H9 (cell line): ENCODE results near the gene TMEM208. TPM values are rescaled to one million over a fixed set of nuclear protein-coding genes. Genes with fewer than 3 reads are reported as not detected.

ENCODE experiments used
- DNase-seq: peaks from one replicate; pipeline ENCODE4 v3.0.0-alpha.2; 2017
- H2AFZ ChIP-seq: one replicate; pipeline ENCODE4 v1.6.1; 2013; ENCODE audit warnings: mild to moderate bottlenecking, low read length, control low read depth, moderate library complexity
- H2AK5ac ChIP-seq: 2 replicates; pipeline ENCODE4 v1.6.1; 2013; ENCODE audit warnings: low read length, control low read depth, mixed read lengths; ENCODE audit not compliant: insufficient read length
- H2BK120ac ChIP-seq: one replicate; pipeline ENCODE4 v1.6.1; 2013; ENCODE audit warnings: low read depth, mild to moderate bottlenecking, low read length, control low read depth, inconsistent platforms; ENCODE audit not compliant: poor library complexity, severe bottlenecking
- H2BK12ac ChIP-seq: 2 replicates; pipeline ENCODE4 v1.6.1; 2013; ENCODE audit warnings: low read length, control low read depth, mixed read lengths, low read depth; ENCODE audit not compliant: insufficient read length
- H2BK15ac ChIP-seq: 2 replicates; pipeline ENCODE4 v1.6.1; 2013; ENCODE audit warnings: low read depth, low read length, control low read depth
- H2BK20ac ChIP-seq: one replicate; pipeline ENCODE4 v1.6.1; 2013; ENCODE audit warnings: low read depth, mild to moderate bottlenecking, low read length, control low read depth, inconsistent platforms; ENCODE audit not compliant: poor library complexity, severe bottlenecking
- H2BK5ac ChIP-seq: 2 replicates; pipeline ENCODE4 v1.6.1; 2013; ENCODE audit warnings: low read length, control low read depth, mixed read lengths; ENCODE audit not compliant: insufficient read length
- H3K14ac ChIP-seq: 2 replicates; pipeline ENCODE4 v1.6.1; 2013; ENCODE audit warnings: low read length, control low read depth; ENCODE audit not compliant: insufficient read depth
- H3K18ac ChIP-seq: 2 replicates; pipeline ENCODE4 v1.6.1; 2013; ENCODE audit warnings: low read depth, mild to moderate bottlenecking, mixed read lengths, low read length, control low read depth; ENCODE audit not compliant: insufficient read length
- H3K23ac ChIP-seq: 2 replicates; pipeline ENCODE4 v1.6.1; 2013; ENCODE audit warnings: low read length, control low read depth, mixed read lengths, low read depth; ENCODE audit not compliant: insufficient read length
- H3K23me2 ChIP-seq: 2 replicates; pipeline ENCODE4 v1.6.1; 2013; ENCODE audit warnings: low read depth, mild to moderate bottlenecking, mixed read lengths, low read length, control low read depth; ENCODE audit not compliant: insufficient read length, poor library complexity, severe bottlenecking
- H3K27ac ChIP-seq: 2 replicates; pipeline ENCODE4 v1.5.1; 2013; ENCODE audit warnings: low read length, control low read depth, mixed read lengths, low read depth; ENCODE audit not compliant: insufficient read length
- H3K27me3 ChIP-seq: 2 replicates; pipeline ENCODE4 v1.6.1; 2013; ENCODE audit warnings: low read length, control low read depth, inconsistent platforms; ENCODE audit not compliant: insufficient read depth
- H3K4ac ChIP-seq: 2 replicates; pipeline ENCODE4 v1.6.1; 2013; ENCODE audit warnings: low read depth, mild to moderate bottlenecking, control low read depth, inconsistent platforms, low read length, moderate library complexity
- H3K4me1 ChIP-seq: 2 replicates; pipeline ENCODE4 v1.6.1; 2013; ENCODE audit warnings: low read length, control low read depth, inconsistent platforms; ENCODE audit not compliant: insufficient read depth
- H3K4me2 ChIP-seq: 2 replicates; pipeline ENCODE4 v1.6.1; 2013; ENCODE audit warnings: low read length, control low read depth, mixed read lengths; ENCODE audit not compliant: insufficient read length, insufficient read depth
- H3K56ac ChIP-seq: 2 replicates; pipeline ENCODE4 v1.6.1; 2013; ENCODE audit warnings: low read depth, mild to moderate bottlenecking, mixed read lengths, low read length, control low read depth; ENCODE audit not compliant: insufficient read length
- H3K79me1 ChIP-seq: 2 replicates; pipeline ENCODE4 v1.6.1; 2013; ENCODE audit warnings: low read depth, mild to moderate bottlenecking, moderate library complexity, low read length, control low read depth, inconsistent platforms; ENCODE audit not compliant: insufficient read depth, poor library complexity, severe bottlenecking
- H3K79me2 ChIP-seq: 2 replicates; pipeline ENCODE4 v1.6.1; 2013; ENCODE audit warnings: low read length, control low read depth, inconsistent platforms; ENCODE audit not compliant: insufficient read depth
- H3K9ac ChIP-seq: 2 replicates; pipeline ENCODE4 v1.6.1; 2013; ENCODE audit warnings: low read length, control low read depth, mixed read lengths; ENCODE audit not compliant: insufficient read length; ENCODE audit errors: extremely low read depth
- H3K9me3 ChIP-seq: one replicate; pipeline ENCODE4 v1.6.1; 2013; ENCODE audit warnings: low read depth, low read length, inconsistent platforms; ENCODE audit not compliant: control insufficient read depth
- H3T11ph ChIP-seq: one replicate; pipeline ENCODE4 v1.6.1; 2013; ENCODE audit warnings: mild to moderate bottlenecking, low read length, control low read depth, inconsistent platforms
- H4K20me1 ChIP-seq: one replicate; pipeline ENCODE4 v1.6.1; 2013; ENCODE audit not compliant: control insufficient read depth, insufficient read length, insufficient read depth
- H4K5ac ChIP-seq: 2 replicates; pipeline ENCODE4 v1.6.1; 2013; ENCODE audit warnings: low read depth, mild to moderate bottlenecking, mixed read lengths, low read length, control low read depth; ENCODE audit not compliant: insufficient read length
- H4K8ac ChIP-seq: replicated peaks from 2 replicates; pipeline ENCODE4 v1.6.1; 2013; ENCODE audit warnings: low read length, control low read depth, mixed read lengths, low read depth; ENCODE audit not compliant: insufficient read length
- H4K91ac ChIP-seq: 2 replicates; pipeline ENCODE4 v1.6.1; 2013; ENCODE audit warnings: low read depth, mild to moderate bottlenecking, moderate library complexity, mixed read lengths, low read length, control low read depth; ENCODE audit not compliant: insufficient read length
- H3K27ac Mint-ChIP-seq, 3 experiments: 2 replicates in 2 of 3; 3 replicates in 1 of 3; pipeline ENCODE4 v1.8.0; 2020 to 2021; ENCODE audit warnings: mixed read lengths in 3 of 3, mild to moderate bottlenecking in 1 of 3, moderate library complexity in 1 of 3
- H3K27me3 Mint-ChIP-seq: 2 replicates; pipeline ENCODE4 v1.8.0; 2021; ENCODE audit warnings: low read depth, mild to moderate bottlenecking, moderate library complexity, mixed read lengths
- H3K36me3 Mint-ChIP-seq, 3 experiments: 2 replicates in 2 of 3; 3 replicates in 1 of 3; pipeline ENCODE4 v1.8.0; 2020 to 2021; ENCODE audit warnings: low read depth in 3 of 3, mixed read lengths in 3 of 3; ENCODE audit not compliant: insufficient read depth in 1 of 3
- H3K4me1 Mint-ChIP-seq, 2 experiments: 2 replicates each; pipeline ENCODE4 v1.8.0; 2020; ENCODE audit warnings: mixed read lengths in 2 of 2
- H3K4me3 Mint-ChIP-seq, 2 experiments: 2 replicates in 1 of 2; 3 replicates in 1 of 2; pipeline ENCODE4 v1.8.0; 2020 to 2021; ENCODE audit warnings: mild to moderate bottlenecking in 2 of 2, mixed read lengths in 2 of 2, moderate library complexity in 1 of 2
- H3K9me3 Mint-ChIP-seq, 2 experiments: 2 replicates in 1 of 2; 3 replicates in 1 of 2; pipeline ENCODE4 v1.8.0; 2020; ENCODE audit warnings: mild to moderate bottlenecking in 2 of 2, mixed read lengths in 2 of 2, moderate library complexity in 1 of 2
- WGBS: extraction: QIAGEN DNeasy Blood & Tissue Kit; methylation state at CpG from one replicate; pipeline ENCODE4 v1.1.7; 2013; ENCODE audit warnings: missing lambda C conversion rate, low lambda C conversion rate, mixed read lengths; ENCODE audit not compliant: insufficient read length; ENCODE audit errors: extremely low coverage; 5-methylcytosine and 5-hydroxymethylcytosine counted together
- total RNA-seq: library from RNA; stranded (reverse); gene quantifications from 2 replicates; pipeline ENCODE4 v1.2.1, GENCODE V29; 2021
- TF ChIP-seq, protein P1 (sequence below): fragments of 200-600 bp; sonication (generic); conservative IDR thresholded peaks from 3 replicates; pipeline ENCODE4 v1.8.0; 2021; ENCODE audit warnings: antibody characterized with exemption, mild to moderate bottlenecking

Gene TMEM208
- total RNA-seq, 1 experiment from 2014 or later: 42.6 TPM

DNA sequence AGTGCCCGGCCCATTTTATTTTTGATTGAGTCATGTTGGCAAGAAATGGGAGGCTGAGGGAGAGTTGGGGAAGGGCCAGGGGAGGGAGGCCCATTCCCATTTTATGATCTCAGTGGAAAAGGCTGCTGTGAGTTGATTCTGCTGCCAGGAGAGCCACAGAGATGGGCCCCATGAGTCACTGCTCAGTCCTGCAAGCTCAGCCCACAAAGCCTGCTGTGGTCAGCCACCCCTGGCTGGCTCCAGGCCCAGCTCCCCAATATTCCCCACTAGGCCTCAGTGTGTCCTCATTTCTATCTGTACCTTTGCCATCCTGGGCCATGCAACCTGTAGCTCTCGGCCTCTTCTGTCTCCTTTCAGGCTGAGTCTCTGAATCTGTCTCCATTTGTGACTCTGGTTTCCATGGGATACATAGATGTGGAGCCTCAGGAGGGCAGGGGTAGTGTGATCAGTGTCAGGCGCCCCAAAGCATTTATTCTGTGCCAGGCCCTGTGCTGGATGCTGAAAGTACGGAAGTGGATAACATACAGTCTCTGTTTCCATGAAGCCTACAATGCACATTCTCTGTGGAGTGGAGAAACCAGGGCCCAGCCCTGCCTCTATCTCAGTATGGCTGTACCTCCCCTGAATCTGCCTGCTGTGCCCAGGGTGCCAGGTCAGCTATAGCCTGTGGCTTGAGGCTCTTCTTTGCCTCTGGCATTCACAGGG is 50.5 kb downstream of the TMEM208 start:
- Histone ChIP-seq H3K9ac (no peak overlapping the region), H3K4ac (no peak overlapping the region), H3K79me1 (no peaks in the 10 kb centered on the region), H3T11ph (no peak overlapping the region), H4K8ac (no peak overlapping the region), H2BK12ac (no peak overlapping the region), H3K27me3 (no peaks in the 10 kb centered on the region), H3K79me2 (no peaks in the 10 kb centered on the region), H3K18ac (no peak overlapping the region), H3K56ac (no peak overlapping the region), H4K91ac (no peak overlapping the region), H2AFZ (no peak overlapping the region), H4K5ac (no peak overlapping the region), H3K4me1 (no peaks in the 10 kb centered on the region), H2BK15ac (no peak overlapping the region), H2AK5ac (no peak overlapping the region), H3K23ac (no peak overlapping the region), H3K4me2 (no peak overlapping the region), H2BK5ac (no peak overlapping the region), H4K20me1 (no peaks in the 10 kb centered on the region), H3K23me2 (peaks cover 6% of the 10 kb centered on the region), H3K9me3 (no peaks in the 10 kb centered on the region), H3K14ac (no peak overlapping the region), H2BK120ac (no peak overlapping the region), H2BK20ac (no peak overlapping the region), H3K27ac (no peak overlapping the region)
- no peak overlapping the region for H3K27ac Mint-ChIP-seq
- no peak for DNase-seq
- peaks cover 0 to 8% (median 4%) of the 10 kb centered on the region in 3 experiments; a peak in 2 of 7 replicates for H3K36me3 Mint-ChIP-seq
- peak overlapping the region in 1 of 2 experiments; percentile 24; a peak in 3 of 5 replicates for H3K4me3 Mint-ChIP-seq
- H3K27me3 Mint-ChIP-seq: peaks cover 12% of the 10 kb centered on the region
- WGBS: no CpG with 5 or more reads among the region's 4 CpGs
- H3K9me3 Mint-ChIP-seq: no peaks in the 10 kb centered on the region
- TF ChIP-seq, protein P1, sequence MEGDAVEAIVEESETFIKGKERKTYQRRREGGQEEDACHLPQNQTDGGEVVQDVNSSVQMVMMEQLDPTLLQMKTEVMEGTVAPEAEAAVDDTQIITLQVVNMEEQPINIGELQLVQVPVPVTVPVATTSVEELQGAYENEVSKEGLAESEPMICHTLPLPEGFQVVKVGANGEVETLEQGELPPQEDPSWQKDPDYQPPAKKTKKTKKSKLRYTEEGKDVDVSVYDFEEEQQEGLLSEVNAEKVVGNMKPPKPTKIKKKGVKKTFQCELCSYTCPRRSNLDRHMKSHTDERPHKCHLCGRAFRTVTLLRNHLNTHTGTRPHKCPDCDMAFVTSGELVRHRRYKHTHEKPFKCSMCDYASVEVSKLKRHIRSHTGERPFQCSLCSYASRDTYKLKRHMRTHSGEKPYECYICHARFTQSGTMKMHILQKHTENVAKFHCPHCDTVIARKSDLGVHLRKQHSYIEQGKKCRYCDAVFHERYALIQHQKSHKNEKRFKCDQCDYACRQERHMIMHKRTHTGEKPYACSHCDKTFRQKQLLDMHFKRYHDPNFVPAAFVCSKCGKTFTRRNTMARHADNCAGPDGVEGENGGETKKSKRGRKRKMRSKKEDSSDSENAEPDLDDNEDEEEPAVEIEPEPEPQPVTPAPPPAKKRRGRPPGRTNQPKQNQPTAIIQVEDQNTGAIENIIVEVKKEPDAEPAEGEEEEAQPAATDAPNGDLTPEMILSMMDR: no peak
- H3K4me1 Mint-ChIP-seq: peaks cover 3% of the 10 kb centered on the region in 2 experiments; a peak in 3 of 4 replicates
